ENCODE measurements around the gene GNAZ. TPM values are rescaled to one million over a fixed set of nuclear protein-coding genes. Genes with fewer than 3 reads are reported as not detected.

Gene GNAZ
- total RNA-seq, 1 donor from 2014 or later, result 1.1 TPM

DNA sequence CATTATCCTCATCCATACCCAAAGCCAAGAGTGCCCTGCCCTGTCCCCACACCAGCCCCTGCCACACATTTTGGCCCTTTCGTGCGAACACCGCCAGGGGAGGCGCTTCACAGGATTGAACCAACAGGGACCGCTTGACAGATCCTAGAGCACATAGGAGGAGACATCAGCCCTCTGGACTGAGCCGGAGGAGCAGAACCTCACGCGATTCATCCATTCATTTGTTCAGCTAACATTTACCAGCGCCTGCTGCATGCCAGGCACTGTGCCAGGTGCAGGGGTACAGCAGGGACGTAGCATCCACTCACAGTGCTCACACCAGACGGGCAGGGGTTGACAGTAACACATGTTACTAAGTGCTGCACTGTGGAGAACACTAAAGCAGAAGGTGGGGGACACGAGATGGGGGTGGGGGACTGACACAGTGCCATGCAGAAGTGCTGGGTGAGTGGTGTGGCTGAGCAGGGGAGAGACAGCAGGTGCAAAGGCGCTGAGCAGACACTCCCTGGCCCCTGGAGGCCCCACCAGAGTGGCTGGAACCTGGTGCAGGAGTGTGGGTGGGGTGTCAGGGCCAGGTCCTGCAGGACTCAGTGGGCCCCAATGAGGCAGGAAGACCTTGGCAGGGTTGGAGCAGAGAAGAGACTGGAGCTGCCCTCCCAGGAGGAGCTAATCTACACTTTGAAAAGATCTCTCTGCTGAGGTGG, 3.4 kb downstream of the GNAZ start:
- no peaks in the 10 kb centered on the region for H3K36me3 ChIP-seq (ENCODE audit: insufficient read depth, low read length)
- H3K4me3 Mint-ChIP-seq (ENCODE audit: unreplicated experiment), result no peak overlapping the region
- H3K4me1 ChIP-seq (ENCODE audit: insufficient read depth, low read length), result peaks cover 13% of the 10 kb centered on the region
- no peak overlapping the region for H3K27ac ChIP-seq (ENCODE audit: low read depth, low read length)
- H3K27me3 Mint-ChIP-seq (ENCODE audit: low read depth, unreplicated experiment), result peaks cover 56% of the 10 kb centered on the region
- FAIRE-seq, result no peak
- H2AFZ ChIP-seq (ENCODE audit: low read depth, low read length), result no peak overlapping the region
- no peak for DNase-seq (ENCODE audit: low read depth)
- TF ChIP-seq CTCF (IDR thresholded peaks at IDR 0.05; ENCODE audit: insufficient read depth, low read depth, low read length) (no peak), EZH2 (IDR thresholded peaks at IDR 0.05; ENCODE audit: insufficient read depth, low read length) (no peak)
- H3K36me3 Mint-ChIP-seq (ENCODE audit: low read depth, unreplicated experiment), result no peaks in the 10 kb centered on the region
- H3K4me2 ChIP-seq (ENCODE audit: low read length), result no peak overlapping the region
- H3K27ac Mint-ChIP-seq (ENCODE audit: unreplicated experiment), result no peak overlapping the region
- no peaks in the 10 kb centered on the region for H3K9me3 ChIP-seq (ENCODE audit: insufficient read depth, low read depth, low read length)
- peaks cover 6% of the 10 kb centered on the region for H3K4me1 Mint-ChIP-seq (ENCODE audit: low read depth, unreplicated experiment)
- H4K20me1 ChIP-seq (ENCODE audit: insufficient read depth, low read length), result peaks cover 15% of the 10 kb centered on the region
- H3K9ac ChIP-seq (ENCODE audit: low read length), result no peak overlapping the region
- no peak overlapping the region for H3K4me3 ChIP-seq (ENCODE audit: insufficient read depth, low read depth, low read length)
- no peaks in the 10 kb centered on the region for H3K27me3 ChIP-seq (ENCODE audit: insufficient read depth, low read length)
- H3K79me2 ChIP-seq (ENCODE audit: insufficient read depth, low read length), result no peaks in the 10 kb centered on the region
- peaks cover 2% of the 10 kb centered on the region for H3K9me3 Mint-ChIP-seq (ENCODE audit: unreplicated experiment)

DNA sequence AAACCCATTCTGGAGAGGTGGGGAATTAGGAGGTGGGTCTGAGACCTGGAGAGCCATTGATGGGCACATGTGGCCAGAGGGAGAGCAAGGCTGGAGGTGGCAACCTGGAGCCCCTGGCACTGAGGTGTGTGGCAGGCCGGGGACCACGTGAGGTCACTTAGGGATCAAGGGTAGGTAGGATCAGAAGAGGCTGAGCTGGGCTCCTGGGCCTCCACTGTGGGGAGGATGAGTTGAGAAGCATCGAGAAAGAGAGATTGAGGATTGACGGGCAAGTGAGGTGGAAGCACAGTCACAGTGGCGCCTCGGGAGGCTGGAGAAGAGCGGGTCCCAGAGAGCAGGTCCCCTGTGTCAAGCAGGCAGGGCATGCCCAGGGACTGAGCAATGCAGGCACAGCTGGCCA, 4.1 kb downstream of the GNAZ start:
- no peak overlapping the region for H3K4me2 ChIP-seq (ENCODE audit: low read length)
- no peaks in the 10 kb centered on the region for H3K79me2 ChIP-seq (ENCODE audit: insufficient read depth, low read length)
- FAIRE-seq (no peak), DNase-seq (ENCODE audit: low read depth) (no peak)
- H3K9ac ChIP-seq (ENCODE audit: low read length), result no peak overlapping the region
- TF ChIP-seq EZH2 (IDR thresholded peaks at IDR 0.05; ENCODE audit: insufficient read depth, low read length) (no peak), CTCF (IDR thresholded peaks at IDR 0.05; ENCODE audit: insufficient read depth, low read depth, low read length) (no peak)
- H3K27ac Mint-ChIP-seq (ENCODE audit: unreplicated experiment), result no peak overlapping the region
- H3K27ac ChIP-seq (ENCODE audit: low read depth, low read length), result no peak overlapping the region
- H3K27me3 ChIP-seq (ENCODE audit: insufficient read depth, low read length), result no peaks in the 10 kb centered on the region
- no peaks in the 10 kb centered on the region for H3K9me3 Mint-ChIP-seq (ENCODE audit: unreplicated experiment)
- H3K4me3 Mint-ChIP-seq (ENCODE audit: unreplicated experiment), result no peak overlapping the region
- peaks cover 13% of the 10 kb centered on the region for H3K4me1 ChIP-seq (ENCODE audit: insufficient read depth, low read length)
- no peak overlapping the region for H3K4me3 ChIP-seq (ENCODE audit: insufficient read depth, low read depth, low read length)
- no peaks in the 10 kb centered on the region for H3K36me3 ChIP-seq (ENCODE audit: insufficient read depth, low read length)
- H2AFZ ChIP-seq (ENCODE audit: low read depth, low read length), result no peak overlapping the region
- peaks cover 15% of the 10 kb centered on the region for H4K20me1 ChIP-seq (ENCODE audit: insufficient read depth, low read length)
- H3K27me3 Mint-ChIP-seq (ENCODE audit: low read depth, unreplicated experiment), result peaks cover 55% of the 10 kb centered on the region
- no peaks in the 10 kb centered on the region for H3K9me3 ChIP-seq (ENCODE audit: insufficient read depth, low read depth, low read length)
- H3K4me1 Mint-ChIP-seq (ENCODE audit: low read depth, unreplicated experiment), result peaks cover 6% of the 10 kb centered on the region
- H3K36me3 Mint-ChIP-seq (ENCODE audit: low read depth, unreplicated experiment), result no peaks in the 10 kb centered on the region

DNA sequence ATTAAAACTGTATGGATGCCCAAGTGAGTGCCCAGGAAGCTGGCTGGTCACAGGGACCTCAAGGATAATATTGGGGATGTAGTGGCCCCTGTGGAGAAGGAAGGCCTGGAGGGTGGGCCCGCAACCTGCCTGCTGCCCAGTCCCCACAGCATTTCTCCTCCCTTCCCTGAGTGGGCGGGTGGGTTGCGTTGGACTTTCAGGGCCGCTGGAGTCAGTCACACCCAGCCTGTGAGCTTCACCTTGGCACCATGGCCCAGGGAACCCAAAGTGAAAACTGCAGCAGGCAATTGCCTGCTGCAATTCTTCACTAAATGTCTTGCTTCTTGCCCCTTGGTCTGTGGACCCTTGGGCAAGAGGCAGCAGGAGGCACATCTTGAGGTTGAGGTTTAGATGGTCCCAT, 4.7 kb downstream of the GNAZ start:
- Mint-ChIP-seq H3K4me1 (ENCODE audit: low read depth, unreplicated experiment) (peaks cover 6% of the 10 kb centered on the region), H3K9me3 (ENCODE audit: unreplicated experiment) (no peaks in the 10 kb centered on the region), H3K27me3 (ENCODE audit: low read depth, unreplicated experiment) (peaks cover 58% of the 10 kb centered on the region), H3K36me3 (ENCODE audit: low read depth, unreplicated experiment) (no peaks in the 10 kb centered on the region), H3K27ac (ENCODE audit: unreplicated experiment) (no peak overlapping the region), H3K4me3 (ENCODE audit: unreplicated experiment) (no peak overlapping the region)
- no peaks in the 10 kb centered on the region for H3K9me3 ChIP-seq (ENCODE audit: insufficient read depth, low read depth, low read length)
- peaks cover 15% of the 10 kb centered on the region for H4K20me1 ChIP-seq (ENCODE audit: insufficient read depth, low read length)
- no peak overlapping the region for H3K4me2 ChIP-seq (ENCODE audit: low read length)
- no peak overlapping the region for H2AFZ ChIP-seq (ENCODE audit: low read depth, low read length)
- no peak overlapping the region for H3K4me3 ChIP-seq (ENCODE audit: insufficient read depth, low read depth, low read length)
- H3K9ac ChIP-seq (ENCODE audit: low read length), result no peak overlapping the region
- H3K79me2 ChIP-seq (ENCODE audit: insufficient read depth, low read length), result no peaks in the 10 kb centered on the region
- no peaks in the 10 kb centered on the region for H3K36me3 ChIP-seq (ENCODE audit: insufficient read depth, low read length)
- DNase-seq (ENCODE audit: low read depth) (no peak), FAIRE-seq (no peak)
- TF ChIP-seq EZH2 (IDR thresholded peaks at IDR 0.05; ENCODE audit: insufficient read depth, low read length) (no peak), CTCF (IDR thresholded peaks at IDR 0.05; ENCODE audit: insufficient read depth, low read depth, low read length) (no peak)
- peaks cover 13% of the 10 kb centered on the region for H3K4me1 ChIP-seq (ENCODE audit: insufficient read depth, low read length)
- H3K27me3 ChIP-seq (ENCODE audit: insufficient read depth, low read length), result no peaks in the 10 kb centered on the region
- H3K27ac ChIP-seq (ENCODE audit: low read depth, low read length), result no peak overlapping the region

Measured in astrocyte (in vitro differentiated cells and primary cell).